HG03442 (cell line): ENCODE results near the gene ATP8A1.
"Not testable (repeated sequence)": the region's sequence is repeated elsewhere in the genome, so short reads cannot be mapped to it uniquely, and the experiment has no call there.

ENCODE experiments used
- ATAC-seq: cut with Tn5 transposase; IDR thresholded peaks from one replicate; pipeline ENCODE4 v1.9.1; 2021; ENCODE audit warnings: mild to moderate bottlenecking, moderate library complexity; ENCODE audit not compliant: unreplicated experiment

The ATP8A1 gene

GRCh38 chr4:42652529-42653231 lies 4.2 kb downstream of the ATP8A1 start:
- not testable (repeated sequence) for ATAC-seq

- no peak for ATAC-seq
Measured at GRCh38 chr4:42649870-42650269, 7.0 kb downstream of the ATP8A1 start.

- no peak for ATAC-seq
Measured at GRCh38 chr4:42646999-42647541, 9.8 kb downstream of the ATP8A1 start.

- ATAC-seq: no peak
Measured at GRCh38 chr4:42646013-42646784, 10.7 kb downstream of the ATP8A1 start.

GRCh38 chr4:42644897-42645296 lies 12.0 kb downstream of the ATP8A1 start:
- ATAC-seq: no peak

- ATAC-seq: peak; percentile 57
Measured at GRCh38 chr4:42643685-42644084, 13.2 kb downstream of the ATP8A1 start.

- no peak for ATAC-seq
Measured at GRCh38 chr4:42642845-42643615, 13.9 kb downstream of the ATP8A1 start.

GRCh38 chr4:42642101-42642797 lies 14.7 kb downstream of the ATP8A1 start:
- ATAC-seq: peak; percentile 20

- ATAC-seq: no peak
Measured at GRCh38 chr4:42641656-42642055, 15.2 kb downstream of the ATP8A1 start.

GRCh38 chr4:42641161-42641560 lies 15.7 kb downstream of the ATP8A1 start:
- no peak for ATAC-seq

- no peak for ATAC-seq
Measured at GRCh38 chr4:42640613-42641012, 16.3 kb downstream of the ATP8A1 start.

GRCh38 chr4:42638993-42639392 lies 17.9 kb downstream of the ATP8A1 start:
- ATAC-seq: peak; percentile 68

GRCh38 chr4:42638321-42638720 lies 18.6 kb downstream of the ATP8A1 start:
- no peak for ATAC-seq

GRCh38 chr4:42637867-42638266 lies 19.0 kb downstream of the ATP8A1 start:
- peak; percentile 16 for ATAC-seq

GRCh38 chr4:42637104-42637503 lies 19.8 kb downstream of the ATP8A1 start:
- ATAC-seq: no peak

- ATAC-seq: no peak
Measured at GRCh38 chr4:42636645-42636949, 20.3 kb downstream of the ATP8A1 start.

- ATAC-seq: peak; percentile 85
Measured at GRCh38 chr4:42633605-42634388, 23.1 kb downstream of the ATP8A1 start.

GRCh38 chr4:42632653-42633382 lies 24.1 kb downstream of the ATP8A1 start:
- no peak for ATAC-seq

- ATAC-seq: no peak
Measured at GRCh38 chr4:42630908-42631307, 26.0 kb downstream of the ATP8A1 start.
